Ascending aorta (tissue), 2 donors: ENCODE data around the gene RSL1D1. TPM values are rescaled to one million over a fixed set of nuclear protein-coding genes. Genes with fewer than 3 reads are reported as not detected.

Experiments
- DNase-seq, 2 donors: peaks; one replicate each; pipeline ENCODE4 v3.0.0-alpha.2; 2019; ENCODE audit warnings: low spot score in 2 of 2
- H3K27ac ChIP-seq, 2 donors: fragments of 200-600 bp; sonication (generic); one replicate each; pipeline ENCODE4 v1.5.1; 2016 to 2017; ENCODE audit warnings: mild to moderate bottlenecking in 1 of 2
- H3K27me3 ChIP-seq: fragments of 200-600 bp; sonication (generic); one replicate; pipeline ENCODE4 v1.5.1; 2017
- H3K36me3 ChIP-seq, 2 donors: fragments of 200-600 bp; sonication (generic); one replicate each; pipeline ENCODE4 v1.5.1; 2016
- H3K4me1 ChIP-seq, 2 donors: fragments of 200-600 bp; sonication (generic); one replicate each; pipeline ENCODE4 v1.5.1; 2016 to 2017; ENCODE audit warnings: mild to moderate bottlenecking in 1 of 2
- H3K4me3 ChIP-seq, 2 donors: fragments of 200-600 bp; sonication (generic); one replicate each; pipeline ENCODE4 v1.5.1; 2016 to 2017; ENCODE audit warnings: mild to moderate bottlenecking in 1 of 2
- H3K9me3 ChIP-seq, 2 donors: fragments of 200-600 bp; sonication (generic); one replicate each; pipeline ENCODE4 v1.5.1; 2016
- CTCF ChIP-seq, 3 experiments: fragments of 200-600 bp in 2 of 3; fragments of 450-650 bp in 1 of 3; sonication (generic) in 2 of 3; IDR thresholded peaks; one replicate each; pipeline ENCODE4 v1.5.1; 2016 to 2019; ENCODE audit warnings: antibody characterized with exemption in 3 of 3, mild to moderate bottlenecking in 1 of 3, moderate library complexity in 1 of 3
- intact Hi-C: fragments of 100-400 bp; cut with DNase I; formaldehyde crosslinking; loops from one replicate; pipeline ENCODE4 v1.15.1; 2023
- total RNA-seq: library from RNA; depleted of rRNA; stranded (reverse); fragments of >200 nt; gene quantifications from one replicate; pipeline ENCODE4 v1.1.0, GENCODE V29; 2016

The RSL1D1 gene
- total RNA-seq, 1 donor from 2014 or later, result 160 TPM

GRCh38 chr16:11796227-11797165 lies 54.8 kb downstream of the RSL1D1 start:
- no peaks in the 10 kb centered on the region for H3K36me3 ChIP-seq
- H3K27ac ChIP-seq, result peak overlapping the region; percentile 95 to 98
- DNase-seq, result peak in 1 of 2 donors; percentile 89
- H3K27me3 ChIP-seq, result no peaks in the 10 kb centered on the region
- intact Hi-C loops, result loop anchor here (1.0 to 5.0 kb wide), 6 partner anchors 14 to 664 kb away; partner anchors contain the start of genes GSPT1, RSL1D1 and TXNDC11
- peak overlapping the region; percentile 70 to 91 for H3K4me3 ChIP-seq
- H3K4me1 ChIP-seq, result peaks cover 14 to 51% of the 10 kb centered on the region in 2 donors
- TF ChIP-seq CTCF (IDR thresholded peaks at IDR 0.05), result no peak
- H3K9me3 ChIP-seq, result no peaks in the 10 kb centered on the region

- peak overlapping the region; percentile 70 to 91 for H3K4me3 ChIP-seq
- DNase-seq, result no peak
- H3K27me3 ChIP-seq, result no peaks in the 10 kb centered on the region
- intact Hi-C loops, result loop anchor here (1.0 to 5.0 kb wide), 6 partner anchors 13 to 663 kb away; partner anchors contain the start of genes GSPT1, RSL1D1 and TXNDC11
- no peak for TF ChIP-seq CTCF (IDR thresholded peaks at IDR 0.05)
- no peaks in the 10 kb centered on the region for H3K9me3 ChIP-seq
- H3K27ac ChIP-seq, result peak overlapping the region; percentile 95 to 98
- H3K4me1 ChIP-seq, result peaks cover 14 to 56% of the 10 kb centered on the region in 2 donors
- H3K36me3 ChIP-seq, result no peaks in the 10 kb centered on the region
Measured at GRCh38 chr16:11795887-11796226, 55.5 kb downstream of the RSL1D1 start.

DNA sequence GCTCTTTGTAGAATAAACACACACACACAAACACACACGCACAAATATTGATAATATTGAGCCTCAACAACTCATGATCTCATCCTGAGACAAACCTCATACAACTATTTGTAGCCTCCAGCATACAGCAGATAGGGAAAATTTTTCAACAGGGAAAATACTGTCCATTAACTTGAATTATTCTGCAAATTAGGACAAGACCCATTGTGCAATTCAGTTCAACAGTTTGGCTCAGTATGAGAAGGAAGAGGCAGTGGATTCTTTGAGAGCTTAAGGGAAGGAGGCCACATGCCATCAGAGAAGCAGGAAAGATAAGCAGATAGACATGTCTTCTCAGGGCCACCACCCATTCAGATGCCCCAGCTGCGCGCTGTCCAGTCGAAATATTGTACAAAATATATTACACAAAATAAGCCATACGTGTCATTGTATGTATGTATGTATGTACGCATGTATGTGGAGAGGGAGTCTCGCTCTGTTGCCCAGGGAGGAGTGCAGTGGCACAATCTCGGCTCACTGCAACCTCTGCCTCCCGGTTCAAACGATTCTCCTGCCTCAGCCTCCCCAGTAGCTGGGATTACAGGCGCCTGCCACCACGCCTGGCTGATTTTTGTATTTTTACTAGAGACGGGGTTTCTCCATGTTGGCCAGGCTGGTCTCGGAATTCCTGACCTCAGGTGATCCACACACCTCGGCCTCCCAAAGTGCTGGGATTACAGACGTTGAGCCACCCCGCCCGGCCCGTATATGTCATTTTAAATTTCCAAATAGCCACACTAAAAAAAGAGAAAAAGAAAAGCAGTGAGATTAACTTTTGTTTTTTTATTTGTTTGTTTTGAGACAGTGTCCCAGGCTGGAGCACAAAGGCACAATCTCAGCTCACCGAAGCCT lies 56.1 kb downstream of the RSL1D1 start:
- peak overlapping the region; percentile 70 to 91 for H3K4me3 ChIP-seq
- intact Hi-C loops, result loop anchor here (5.0 kb wide), 3 partner anchors 57 to 298 kb away; partner anchors contain the start of genes GSPT1 and RSL1D1
- no peak for DNase-seq
- peaks cover 14 to 56% of the 10 kb centered on the region in 2 donors for H3K4me1 ChIP-seq
- no peaks in the 10 kb centered on the region for H3K36me3 ChIP-seq
- H3K27me3 ChIP-seq, result no peaks in the 10 kb centered on the region
- H3K27ac ChIP-seq, result peak overlapping the region; percentile 95 to 98
- H3K9me3 ChIP-seq, result no peaks in the 10 kb centered on the region
- TF ChIP-seq CTCF (IDR thresholded peaks at IDR 0.05), result no peak

GRCh38 chr16:11794447-11794846 lies 56.9 kb downstream of the RSL1D1 start:
- no peak for TF ChIP-seq CTCF (IDR thresholded peaks at IDR 0.05)
- DNase-seq, result no peak
- Histone ChIP-seq H3K4me1 (peaks cover 14 to 49% of the 10 kb centered on the region in 2 donors), H3K27ac (peak overlapping the region in 1 of 2 donors; percentile 98), H3K27me3 (no peaks in the 10 kb centered on the region), H3K4me3 (no peak overlapping the region), H3K36me3 (peaks cover 0 to 3% of the 10 kb centered on the region in 2 donors), H3K9me3 (no peaks in the 10 kb centered on the region)
- intact Hi-C loops, result no loop called here

GRCh38 chr16:11793840-11794239 lies 57.5 kb downstream of the RSL1D1 start:
- no peak overlapping the region for H3K4me3 ChIP-seq
- H3K36me3 ChIP-seq, result peaks cover 0 to 6% of the 10 kb centered on the region in 2 donors
- no peaks in the 10 kb centered on the region for H3K9me3 ChIP-seq
- intact Hi-C loops, result no loop called here
- H3K27me3 ChIP-seq, result no peaks in the 10 kb centered on the region
- H3K4me1 ChIP-seq, result peaks cover 9 to 46% of the 10 kb centered on the region in 2 donors
- DNase-seq, result no peak
- TF ChIP-seq CTCF (IDR thresholded peaks at IDR 0.05), result no peak
- peak overlapping the region; percentile 14 to 98 for H3K27ac ChIP-seq
